ENCODE measurements around the gene SHROOM3.

DNA sequence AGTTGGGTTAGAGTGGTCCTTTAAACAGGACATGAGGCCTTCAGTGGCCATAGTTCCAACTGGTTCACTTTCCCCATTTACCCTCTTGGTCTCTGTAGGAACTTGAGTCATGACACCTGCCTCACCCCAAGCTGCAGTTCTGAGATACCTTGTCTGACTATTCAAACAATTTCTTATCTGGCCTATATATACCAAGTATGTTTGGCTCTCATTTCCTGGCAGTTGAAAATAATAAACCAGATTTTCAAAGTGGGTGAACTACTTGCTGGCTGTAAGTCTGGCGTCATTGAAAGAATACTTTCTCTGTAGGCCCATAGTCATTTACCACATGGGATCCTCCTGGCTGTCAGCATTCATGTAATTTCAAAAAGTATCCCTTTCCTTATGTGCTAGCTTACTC lies 228.8 kb downstream of the SHROOM3 start:
- no peak for TF ChIP-seq POLR2A (IDR thresholded peaks at IDR 0.05)
- no peak for TF ChIP-seq CTCF (IDR thresholded peaks at IDR 0.05)
- TF ChIP-seq POLR2AphosphoS5 (IDR thresholded peaks at IDR 0.05; ENCODE audit: insufficient read depth in 1 of 2, low read depth in 1 of 2), result no peak
